Pulmonary artery endothelial cell (primary cell): ENCODE results near the gene PATJ. TPM values are rescaled to one million over a fixed set of nuclear protein-coding genes. Genes with fewer than 3 reads are reported as not detected.
"Not testable (repeated sequence)": the region's sequence is repeated elsewhere in the genome, so short reads cannot be mapped to it uniquely, and the experiment has no call there.

Experiments used
- DNase-seq: peaks from one replicate; pipeline ENCODE4 v3.0.0-alpha.2; 2011; ENCODE audit warnings: low read depth, low spot score
- total RNA-seq: library from RNA; depleted of rRNA; stranded (reverse); fragments of >200 nt; gene quantifications from 2 replicates; pipeline ENCODE4 v1.2.3, GENCODE V29; 2014

Gene PATJ
- total RNA-seq, 1 donor from 2014 or later, result 4.0 TPM

GRCh38 chr1:62208970-62209369 is 466.7 kb downstream of the PATJ start:
- no peak for DNase-seq

- no peak for DNase-seq
Observed at GRCh38 chr1:62209931-62210595, 467.8 kb downstream of the PATJ start.

GRCh38 chr1:62210960-62211359 is 468.7 kb downstream of the PATJ start:
- no peak for DNase-seq

GRCh38 chr1:62212411-62212810 is 470.1 kb downstream of the PATJ start:
- no peak for DNase-seq

- DNase-seq, result no peak
Observed at GRCh38 chr1:62213075-62213914, 471.0 kb downstream of the PATJ start.

- no peak for DNase-seq
Observed at GRCh38 chr1:62218604-62219003, 476.3 kb downstream of the PATJ start.

GRCh38 chr1:62220456-62220855 is 478.2 kb downstream of the PATJ start:
- DNase-seq, result not testable (repeated sequence)

- DNase-seq, result no peak
Observed at GRCh38 chr1:62221171-62221570, 478.9 kb downstream of the PATJ start.

- DNase-seq, result no peak
Observed at GRCh38 chr1:62222321-62222720, 480.0 kb downstream of the PATJ start.

- DNase-seq, result no peak
Observed at GRCh38 chr1:62224182-62224581, 481.9 kb downstream of the PATJ start.

GRCh38 chr1:62227496-62227895 is 485.2 kb downstream of the PATJ start:
- DNase-seq, result no peak

Other genes with a start within 250 kb of the PATJ start
- gene TM2D1, start 17.3 kb upstream of the PATJ start, total RNA-seq, result 41.1 and 68.0 TPM in 2 replicates